Measurements from ENCODE around the gene PLAU. TPM values are rescaled to one million over a fixed set of nuclear protein-coding genes. Genes with fewer than 3 reads are reported as not detected.
A peak's percentile ranks its signal among the peaks of the same experiment; 100 is the strongest.

PLAU gene
- total RNA-seq = 37.8 TPM

DNA sequence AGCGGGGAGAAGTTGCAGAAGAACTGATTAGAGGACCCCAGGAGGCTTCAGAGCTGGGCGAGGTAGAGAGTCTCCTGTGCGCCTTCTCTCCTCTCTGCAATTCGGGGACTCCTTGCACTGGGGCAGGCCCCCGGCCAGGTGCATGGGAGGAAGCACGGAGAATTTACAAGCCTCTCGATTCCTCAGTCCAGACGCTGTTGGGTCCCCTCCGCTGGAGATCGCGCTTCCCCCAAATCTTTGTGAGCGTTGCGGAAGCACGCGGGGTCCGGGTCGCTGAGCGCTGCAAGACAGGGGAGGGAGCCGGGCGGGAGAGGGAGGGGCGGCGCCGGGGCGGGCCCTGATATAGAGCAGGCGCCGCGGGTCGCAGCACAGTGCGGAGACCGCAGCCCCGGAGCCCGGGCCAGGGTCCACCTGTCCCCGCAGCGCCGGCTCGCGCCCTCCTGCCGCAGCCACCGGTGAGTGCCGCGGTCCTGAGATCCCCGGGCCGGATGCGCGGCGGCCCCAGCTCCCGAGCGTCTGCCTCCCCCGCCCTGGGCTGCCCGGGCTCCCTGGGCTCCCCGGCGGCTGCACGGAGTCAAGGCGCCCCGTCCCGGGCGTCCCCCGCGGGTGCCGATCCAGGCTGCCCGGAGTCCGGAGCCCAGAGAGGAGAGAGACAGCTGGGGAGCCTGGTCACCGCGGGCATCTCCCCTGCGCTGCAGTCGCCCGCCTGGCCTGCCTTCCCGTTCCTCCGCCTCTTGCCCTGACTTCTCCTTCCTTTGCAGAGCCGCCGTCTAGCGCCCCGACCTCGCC lies at the start of gene PLAU:
Gene PLAU, plus strand, starts transcription at position 369 of the 789 bp plus-strand sequence. CDS start 424 bp downstream, outside the sequence.
- peak; percentile 71 for DNase-seq

DNA sequence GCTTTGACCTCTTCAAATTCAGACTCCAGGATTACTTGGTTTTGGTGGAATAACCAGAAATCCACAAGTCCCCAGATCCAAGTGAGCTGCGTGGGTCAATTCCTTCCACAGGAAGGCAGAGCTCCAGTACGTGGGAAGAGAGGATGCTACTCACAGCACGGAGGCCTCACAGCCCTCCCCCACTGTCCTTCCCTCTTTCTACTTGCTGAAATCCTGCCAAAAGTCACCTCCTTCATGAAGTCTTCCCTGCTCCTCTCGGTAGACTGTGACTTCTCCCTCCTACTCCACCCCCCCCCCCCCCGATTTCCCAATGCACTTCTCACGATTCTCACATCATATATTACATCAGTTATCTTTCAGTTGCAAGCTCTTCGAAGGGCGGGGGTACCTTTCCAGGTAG lies 48.9 kb upstream of the PLAU start:
- no peak for DNase-seq

DNA sequence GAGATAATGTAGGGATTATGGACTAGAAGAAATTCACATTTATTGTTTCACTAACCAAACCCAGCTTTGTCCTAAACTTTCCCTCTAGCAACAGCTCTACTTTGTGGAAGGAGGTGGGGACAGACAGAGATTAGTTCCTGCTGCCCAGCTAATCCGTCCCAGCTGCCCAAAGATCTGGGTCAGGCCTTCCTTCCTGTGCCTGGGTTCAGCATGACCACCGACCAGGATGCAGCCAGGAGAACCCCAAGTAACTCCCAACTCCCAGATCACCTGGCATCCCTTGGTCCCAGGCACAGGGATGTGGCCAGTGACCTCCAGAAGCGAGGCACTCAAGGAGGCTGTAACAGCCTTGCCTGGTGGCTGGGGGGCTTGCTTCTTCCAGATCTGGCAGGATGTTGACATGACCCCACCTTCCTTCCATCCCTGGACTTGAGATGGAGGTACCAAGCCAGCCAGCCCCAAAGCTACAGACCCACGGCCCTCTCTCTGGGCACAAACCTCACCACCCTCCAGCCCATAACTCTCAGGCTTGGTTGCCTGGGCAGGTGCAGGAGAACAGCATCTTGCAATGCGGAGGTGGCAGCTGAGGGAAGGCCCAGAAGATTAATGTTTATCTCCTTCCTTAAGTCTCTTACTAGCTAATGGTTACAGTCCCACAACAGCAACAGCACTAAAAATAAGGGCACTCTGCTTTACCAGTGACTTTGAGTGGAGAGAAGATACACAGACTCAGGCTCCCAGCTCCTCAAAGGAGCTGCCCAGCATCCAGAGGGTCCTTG lies 47.7 kb upstream of the PLAU start:
- DNase-seq = no peak

DNA sequence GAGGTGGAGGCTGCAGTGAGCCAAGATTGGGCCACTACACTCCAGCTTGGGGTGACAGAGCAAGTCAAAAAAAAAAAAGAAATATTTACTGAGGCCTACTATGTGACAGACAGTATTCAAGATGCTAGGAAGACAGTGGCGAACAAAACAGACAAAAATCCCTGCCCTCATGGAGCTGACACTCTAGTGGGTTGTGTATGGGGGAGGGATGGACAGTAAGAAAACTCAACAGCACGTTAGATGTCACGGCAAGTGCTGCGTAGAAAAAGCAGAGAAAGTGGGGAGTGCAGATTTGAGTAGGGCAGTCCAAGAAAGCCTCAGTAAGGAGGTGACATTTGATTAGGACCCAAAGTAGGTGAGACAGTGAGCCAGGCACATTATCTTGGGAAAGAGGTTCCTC lies 46.7 kb upstream of the PLAU start:
- no peak for DNase-seq

DNA sequence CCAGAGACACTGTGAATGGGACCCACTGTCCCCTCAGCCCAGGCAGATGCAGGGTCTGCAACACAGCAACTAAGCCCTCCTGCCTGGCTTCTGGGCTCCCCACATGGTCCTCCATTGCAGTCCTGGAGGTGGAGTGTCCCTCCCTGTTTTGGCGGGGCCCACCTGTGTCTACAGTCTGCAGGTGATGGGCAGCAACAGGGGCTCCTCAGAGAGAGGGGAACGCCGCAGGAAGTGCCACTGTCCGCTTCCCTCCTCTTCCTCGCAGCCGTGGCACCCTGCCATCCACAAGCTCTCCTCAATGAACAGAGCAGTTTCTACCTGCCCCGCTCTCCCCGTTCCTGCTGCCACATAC lies 45.8 kb upstream of the PLAU start:
- DNase-seq = no peak

DNA sequence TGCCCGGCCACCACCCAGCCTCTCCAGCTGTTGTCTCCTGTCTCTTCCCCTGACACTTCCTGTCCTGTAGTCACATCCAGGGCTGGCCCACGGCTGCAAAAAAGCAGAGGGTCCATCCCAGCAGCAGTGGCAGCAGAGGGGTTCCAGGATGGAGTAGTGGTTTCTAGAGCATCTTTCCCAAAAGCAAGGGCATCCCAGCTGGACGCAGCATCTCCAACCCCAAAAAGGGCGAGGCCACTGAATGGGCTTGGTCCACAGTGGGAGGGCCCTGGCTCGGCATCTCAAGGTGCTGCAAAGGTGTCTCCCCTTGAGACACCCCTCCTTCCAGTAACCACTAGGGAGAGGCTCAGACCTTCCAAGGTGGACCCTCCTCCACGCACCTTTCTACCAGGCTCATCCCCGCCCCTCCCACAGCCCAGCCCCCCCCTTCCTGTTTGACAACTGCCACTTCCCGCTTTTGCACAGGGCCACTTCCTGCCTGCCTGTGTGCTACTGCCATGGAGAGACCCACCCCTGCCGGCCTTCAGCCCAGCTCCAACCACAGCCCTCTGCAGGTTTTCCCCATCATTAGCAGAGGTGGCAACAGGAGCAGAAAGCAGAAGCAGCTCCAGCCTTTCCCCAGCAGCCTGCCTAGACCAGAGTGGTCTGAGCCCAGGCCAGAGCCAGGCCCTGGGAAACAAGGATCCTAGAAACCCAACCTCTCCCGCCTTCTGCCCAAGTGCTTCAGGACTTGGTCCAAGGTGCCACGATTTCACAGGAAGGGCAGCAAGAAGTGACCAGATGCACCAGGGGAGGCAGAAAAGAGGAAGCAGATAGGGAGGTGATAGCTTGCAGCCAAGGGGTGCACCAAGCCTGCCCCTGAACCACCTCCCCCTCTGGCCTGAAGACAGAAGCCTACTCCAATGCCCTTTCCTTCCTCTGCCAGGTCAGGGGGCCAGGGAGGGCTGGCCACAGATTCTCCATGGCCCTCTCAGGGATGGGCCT lies 45.2 kb upstream of the PLAU start:
- no peak for DNase-seq

DNA sequence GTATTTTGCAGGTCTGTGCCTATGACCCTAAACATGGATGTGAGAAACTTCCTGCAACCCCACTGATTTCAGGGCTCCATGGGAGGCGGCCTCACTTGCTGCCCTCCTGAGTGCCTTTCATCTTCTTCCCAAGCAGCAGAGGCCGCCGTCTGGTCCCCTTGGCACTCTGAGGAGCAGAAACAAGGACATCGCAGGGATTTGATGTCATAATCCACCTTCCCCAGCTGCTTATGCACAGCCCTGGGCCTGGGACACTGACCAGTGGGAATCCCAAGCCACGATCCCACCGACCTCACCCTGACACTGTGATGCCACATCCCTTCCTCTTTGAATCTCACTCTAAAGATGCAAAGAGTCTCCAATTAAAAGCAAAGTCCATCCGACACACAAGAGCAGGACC lies 44.3 kb upstream of the PLAU start:
- no peak for DNase-seq

DNA sequence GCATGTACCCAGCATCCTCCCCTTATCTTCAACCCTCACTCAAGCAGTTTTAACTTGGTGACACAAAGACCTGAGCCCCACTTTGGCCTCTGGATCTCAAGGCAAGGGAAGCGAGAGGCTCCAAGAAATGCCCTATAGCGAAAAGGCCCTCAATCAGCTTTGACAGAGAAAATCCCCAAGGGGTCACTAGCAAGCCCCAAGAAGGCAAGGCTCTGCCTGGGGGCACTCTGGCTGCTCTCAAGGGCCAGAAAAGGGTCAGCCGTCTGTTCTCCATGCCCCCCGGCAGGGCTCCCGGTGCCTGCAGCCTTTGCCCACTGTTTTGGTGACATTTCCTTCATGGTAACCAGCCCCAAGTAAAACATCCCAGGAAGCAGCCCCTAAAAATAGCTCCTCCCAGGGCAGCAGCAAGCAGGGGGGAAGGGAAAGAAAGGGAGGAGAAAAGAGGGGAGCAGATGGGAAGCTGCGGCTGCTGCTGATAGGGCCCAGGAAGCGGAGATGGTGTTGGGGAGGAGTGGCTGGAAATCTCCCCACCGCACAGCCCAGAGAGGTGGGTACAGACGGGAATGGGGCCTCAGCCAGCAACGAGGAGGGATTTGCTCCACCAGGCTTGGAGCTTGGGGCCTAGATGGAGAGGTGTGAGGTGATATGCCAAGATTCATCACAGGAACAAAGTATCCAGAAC lies 43.7 kb upstream of the PLAU start:
- no peak for DNase-seq

DNA sequence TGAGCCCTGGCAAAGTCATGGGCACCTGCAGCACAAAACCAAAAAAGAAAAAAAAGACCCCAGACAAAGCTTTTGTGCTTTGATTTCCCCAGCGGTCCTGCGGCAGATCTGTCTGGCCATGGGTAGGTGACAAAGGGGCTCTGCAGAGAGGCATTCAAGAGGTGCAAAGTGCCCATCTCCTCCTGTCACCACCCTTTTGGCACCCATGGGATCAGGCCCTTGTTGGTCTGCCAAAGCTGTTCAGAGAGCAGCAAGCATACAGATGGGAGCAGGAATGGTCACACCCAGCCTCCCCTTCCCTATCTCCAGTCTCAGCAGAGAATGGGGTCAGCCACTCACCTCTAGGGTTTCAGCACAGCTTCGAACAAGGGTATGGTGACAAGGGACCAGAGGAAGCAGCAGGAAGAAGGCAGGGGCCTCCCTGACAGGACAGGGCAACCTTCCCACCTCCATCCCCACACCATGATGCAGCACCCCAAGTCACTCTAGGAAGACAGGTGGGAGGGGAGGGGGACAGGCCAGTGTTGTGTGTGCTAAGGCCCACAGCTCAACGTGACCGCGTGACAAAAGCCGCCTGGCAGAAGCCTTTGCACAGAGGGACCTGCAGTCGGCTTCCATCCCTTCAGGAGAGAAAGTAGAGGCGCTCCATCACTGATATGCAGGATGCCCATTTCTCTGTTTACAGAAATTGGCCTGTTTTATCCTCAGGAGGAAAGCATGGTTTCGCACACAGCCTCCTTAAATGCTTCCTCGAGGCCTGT lies 42.9 kb upstream of the PLAU start:
- DNase-seq = no peak

DNA sequence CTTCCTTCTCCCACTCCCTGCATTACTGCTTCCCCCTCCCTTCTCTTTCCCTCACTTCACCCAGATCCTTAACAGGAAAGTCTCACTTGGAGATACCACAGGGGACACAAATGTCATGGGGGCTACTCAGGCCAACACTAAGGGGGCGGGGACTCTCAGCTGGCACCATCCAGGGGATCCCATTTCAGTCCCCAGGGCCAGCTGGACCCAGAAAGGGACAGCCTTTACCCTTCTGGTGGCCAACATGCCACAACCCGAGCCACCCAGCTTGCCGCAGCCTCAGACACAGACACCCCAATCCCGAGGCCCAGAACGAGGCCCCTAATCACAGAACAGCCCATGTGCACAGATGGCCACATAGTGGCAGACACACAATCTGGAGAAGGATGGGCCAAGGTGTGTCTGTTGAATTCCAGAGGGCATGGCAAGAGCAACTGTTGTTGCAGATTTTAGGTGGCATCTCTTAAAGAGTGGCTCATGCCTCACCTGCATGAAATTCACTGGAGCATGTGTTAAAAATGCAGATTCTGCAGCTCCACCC lies 42.2 kb upstream of the PLAU start:
- DNase-seq = no peak

DNA sequence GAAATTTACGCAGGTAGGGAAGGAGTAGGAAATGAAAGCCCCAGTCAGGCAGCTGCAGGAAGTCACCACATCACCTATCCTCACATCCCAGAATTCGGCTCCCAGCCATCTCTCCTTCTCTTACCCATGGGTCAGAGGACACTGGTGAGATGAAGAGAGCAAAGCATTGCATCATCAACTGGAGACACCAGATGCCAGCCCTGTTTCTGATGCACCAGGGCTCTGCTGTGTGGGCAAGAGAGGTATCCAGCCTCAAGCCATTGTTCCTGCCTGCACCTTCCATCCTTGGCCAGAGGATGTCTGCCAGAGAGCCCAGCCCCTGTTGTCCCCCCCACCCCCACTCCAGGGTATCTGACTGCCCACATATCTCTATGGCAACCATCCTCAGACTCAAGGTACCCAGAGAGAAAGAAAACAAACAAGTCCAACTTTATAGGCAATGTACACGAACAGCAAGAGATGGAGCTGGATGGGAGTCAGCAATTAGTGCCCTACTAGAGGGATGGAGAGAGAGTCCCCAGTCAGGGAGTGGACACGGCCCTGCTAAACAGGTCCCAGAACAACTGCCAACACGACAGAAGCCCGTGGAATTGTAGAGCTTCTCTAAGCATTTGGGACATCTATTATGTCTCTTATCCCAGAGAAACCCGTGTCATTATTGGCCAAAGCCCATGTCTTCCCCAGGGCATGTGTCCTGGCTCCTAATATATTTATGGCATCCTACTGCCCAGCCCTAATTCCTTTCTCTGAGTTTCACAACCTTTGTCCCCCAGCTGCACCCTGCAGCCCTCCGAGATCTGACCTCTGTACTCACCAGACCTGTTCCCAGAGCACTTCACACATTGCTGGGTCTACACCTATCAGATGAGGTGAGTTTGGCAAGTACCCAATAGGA lies 39.4 kb upstream of the PLAU start:
- no peak for DNase-seq

DNA sequence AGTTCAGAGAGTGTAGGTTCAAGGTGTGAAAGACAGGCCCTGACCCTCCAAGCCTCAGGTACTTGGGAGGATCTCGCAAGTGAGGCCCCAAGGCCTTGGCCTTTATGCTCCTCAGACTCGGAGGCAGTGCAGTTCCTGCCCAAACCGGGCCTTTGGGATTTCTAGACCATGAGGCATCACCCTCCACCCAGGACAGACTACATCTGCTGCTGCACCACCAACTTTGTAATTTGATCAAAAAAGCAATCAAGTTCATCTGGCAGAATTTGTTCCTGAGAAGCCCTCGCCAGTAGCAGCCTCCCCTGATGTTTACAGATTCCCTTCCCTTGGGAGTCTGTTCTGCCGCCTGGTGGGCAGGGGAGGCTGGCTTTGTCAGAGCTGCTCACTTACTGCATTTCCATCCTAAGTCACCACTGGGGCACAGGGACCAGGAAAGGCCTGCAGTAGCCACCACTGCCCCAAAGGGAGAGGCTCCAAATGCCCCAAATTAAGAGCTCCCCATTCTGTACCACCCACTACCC lies 38.7 kb upstream of the PLAU start:
- no peak for DNase-seq

DNA sequence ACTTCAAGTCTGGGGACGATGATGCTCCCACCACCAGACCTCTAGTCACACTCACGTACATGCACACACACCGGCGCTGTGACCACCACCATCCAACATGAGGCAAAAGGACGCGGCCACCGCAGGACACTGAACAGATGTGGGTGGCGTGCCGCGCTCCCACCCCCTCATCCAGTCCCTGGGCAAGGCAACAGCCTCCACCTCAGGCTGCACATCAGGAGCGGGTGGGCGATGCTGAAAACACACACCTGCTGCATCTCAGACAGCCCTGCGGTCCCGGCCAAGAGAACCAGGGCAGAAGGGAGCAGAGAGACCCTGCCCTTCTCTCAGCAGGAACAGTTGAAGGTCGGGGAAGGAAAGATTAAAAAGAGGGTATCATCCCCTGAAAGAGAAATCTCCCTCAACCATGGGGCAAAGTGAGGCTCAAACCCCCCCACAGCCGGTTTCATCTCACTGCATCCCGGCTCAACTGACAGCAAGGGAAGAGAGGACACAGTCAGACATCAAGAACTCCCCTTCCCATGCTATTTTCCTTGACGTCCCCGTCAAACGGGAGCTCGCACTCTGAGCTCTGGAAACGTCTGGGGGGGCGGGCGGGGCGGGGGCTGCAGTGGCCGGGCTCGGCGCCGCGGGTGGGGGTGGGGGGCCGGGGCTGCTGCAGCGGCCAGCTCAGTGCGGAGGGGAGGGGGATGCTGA lies 37.6 kb upstream of the PLAU start:
- DNase-seq = no peak

DNA sequence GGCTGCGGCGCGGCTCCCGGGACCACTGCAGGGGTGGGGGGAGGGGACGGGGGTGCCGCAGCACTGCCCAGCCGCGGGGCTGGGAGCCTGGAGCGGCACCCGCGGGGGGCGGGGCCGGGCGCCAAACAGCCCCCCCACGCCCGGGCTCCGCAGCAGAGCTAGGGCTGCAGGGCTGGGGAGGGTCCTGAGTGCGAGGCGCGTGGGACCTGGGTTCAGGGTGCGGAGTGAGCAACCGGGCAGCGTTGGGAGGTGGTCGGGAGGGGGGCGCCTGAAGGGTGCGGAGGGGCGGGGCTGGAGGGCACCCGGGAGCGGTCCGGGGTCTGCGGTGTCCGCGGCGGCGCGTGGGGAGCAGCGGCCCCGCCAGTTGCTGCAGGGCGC lies 37.1 kb upstream of the PLAU start:
- no peak for DNase-seq

DNA sequence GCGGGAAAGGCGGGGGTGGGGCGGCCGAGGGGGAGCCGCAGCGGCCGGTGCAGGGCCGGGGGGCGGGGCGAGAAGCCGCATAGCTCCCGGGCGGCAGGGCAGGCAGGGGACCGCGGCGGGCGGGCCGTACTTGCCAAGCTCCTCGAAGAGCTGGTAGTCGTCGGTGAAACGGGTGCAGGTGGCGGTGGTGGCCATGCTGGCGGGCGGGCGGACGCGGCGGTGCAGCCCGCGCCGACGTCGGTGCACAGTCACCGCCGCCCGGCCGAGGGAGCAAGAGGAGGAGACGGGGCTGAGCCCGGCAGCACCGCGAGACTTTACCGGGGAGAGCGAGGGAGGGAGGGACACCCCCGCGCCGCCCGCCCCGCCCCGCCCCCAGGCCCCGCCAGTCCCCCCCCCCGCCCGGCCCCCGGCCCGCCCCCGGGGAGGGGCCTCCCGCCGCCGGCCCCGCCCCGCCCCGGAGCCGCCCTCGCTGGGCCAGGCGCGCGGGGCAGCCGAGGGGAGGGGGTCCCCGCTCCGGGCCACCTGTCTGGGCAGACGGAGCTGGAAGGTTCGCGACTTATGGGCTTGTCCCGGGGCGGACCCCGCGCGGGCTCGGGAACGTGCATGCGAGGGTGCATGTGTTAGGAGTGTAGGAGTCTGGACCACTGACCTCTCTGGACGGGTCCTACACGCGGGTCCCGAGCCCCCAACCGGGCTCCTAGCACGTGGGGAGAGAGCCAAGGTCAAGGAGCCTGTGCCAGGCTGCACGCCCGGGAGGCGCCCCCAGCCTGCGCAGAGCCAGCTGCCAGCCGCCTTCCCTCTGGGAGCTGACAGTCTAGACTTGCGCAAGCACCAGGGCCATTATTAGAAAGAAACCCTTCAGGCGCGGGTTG lies 36.4 kb upstream of the PLAU start, which contains the start of gene CAMK2G:
Gene CAMK2G, minus strand, starts transcription at position 289 of the 872 bp plus-strand sequence. Its CDS starts 94 bp downstream, at position 195.
- peak; percentile 91 for DNase-seq

DNA sequence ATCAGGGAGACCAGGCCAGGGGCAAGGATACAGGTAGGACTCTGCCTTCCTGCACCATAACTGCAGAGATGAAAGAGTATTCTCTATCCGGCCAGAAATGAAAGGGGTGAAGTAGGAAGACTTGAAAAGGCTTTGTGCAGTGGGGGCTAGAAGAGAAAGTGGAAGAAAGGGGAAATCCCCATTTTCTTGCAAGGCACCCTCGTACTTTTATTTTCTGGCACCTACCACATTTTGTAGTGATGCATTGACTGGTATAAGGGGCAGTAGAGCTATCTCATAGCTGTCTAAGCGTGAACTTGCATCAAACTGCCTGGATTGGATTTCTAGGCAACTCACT lies 35.8 kb upstream of the PLAU start:
- DNase-seq = no peak

DNA sequence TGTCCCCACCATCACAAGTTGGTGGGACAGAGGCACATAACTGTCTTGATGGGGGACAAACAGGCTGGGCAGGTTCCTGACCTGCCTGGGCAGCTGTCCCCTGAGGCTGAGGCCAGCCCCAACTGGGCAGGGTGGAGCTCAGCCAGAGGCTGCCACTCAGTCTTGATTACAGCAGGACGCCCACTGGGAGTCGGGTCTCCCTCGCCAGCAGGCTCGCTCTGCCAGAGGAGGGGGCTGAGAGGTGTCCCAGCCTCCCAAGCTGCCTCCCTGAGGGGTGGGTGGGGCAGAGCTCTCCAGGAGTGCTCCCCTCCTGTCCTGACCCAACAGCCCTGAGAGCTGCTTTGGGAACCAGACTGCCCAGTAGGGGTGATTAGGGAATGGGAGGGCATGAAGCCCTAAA lies 34.8 kb upstream of the PLAU start:
- no peak for DNase-seq

DNA sequence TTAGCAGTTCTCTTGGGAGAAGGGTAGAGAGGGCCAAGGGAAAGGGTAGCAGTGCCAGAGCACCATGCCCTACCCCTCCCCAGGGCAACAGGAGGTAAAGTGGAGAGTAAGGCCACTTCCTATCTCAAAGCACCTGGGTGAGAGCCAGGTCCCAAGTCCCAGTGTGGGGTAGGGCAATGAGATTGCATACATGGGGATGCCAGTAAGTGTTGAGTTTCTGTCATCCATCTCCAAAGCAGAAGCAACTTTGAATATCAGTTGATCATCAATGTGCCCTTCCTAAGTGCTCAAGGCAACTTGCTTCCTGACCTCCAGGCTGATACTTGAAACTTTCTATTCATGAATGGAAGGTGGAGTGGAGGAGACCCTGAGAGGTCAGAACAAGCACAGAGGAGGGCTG lies 34.4 kb upstream of the PLAU start:
- no peak for DNase-seq
